ENCODE results near the gene P2RX2. TPM values are rescaled to one million over a fixed set of nuclear protein-coding genes. Genes with fewer than 3 reads are reported as not detected.
A peak's percentile ranks its signal among the peaks of the same experiment; 100 is the strongest.
"Not testable (repeated sequence)": the region's sequence is repeated elsewhere in the genome, so short reads cannot be mapped to it uniquely, and the experiment has no call there.

P2RX2 gene
- total RNA-seq, 1 experiment from 2014 or later, result not detected

DNA sequence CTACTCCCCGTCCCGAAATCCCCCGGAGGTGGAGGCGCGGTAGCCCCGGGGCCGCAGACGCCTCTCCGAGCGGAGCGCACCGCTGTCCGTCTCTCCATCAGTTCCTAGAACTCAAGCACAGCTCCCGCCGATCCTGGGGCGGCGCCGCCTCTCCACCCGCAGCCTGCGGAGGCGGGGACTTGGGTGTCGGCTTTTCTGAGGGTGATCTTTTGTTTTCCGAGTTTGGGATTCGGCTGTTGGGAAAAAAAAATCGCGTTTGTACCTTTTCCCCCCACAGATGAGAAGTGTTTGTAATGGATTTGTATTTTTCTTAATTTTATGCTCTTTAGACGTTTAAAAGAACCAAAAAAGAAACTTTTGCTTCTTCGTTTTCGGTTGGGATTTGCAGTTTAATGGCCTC lies 34.8 kb upstream of the P2RX2 start:
- no peak for DNase-seq (ENCODE audit: low read depth)

DNA sequence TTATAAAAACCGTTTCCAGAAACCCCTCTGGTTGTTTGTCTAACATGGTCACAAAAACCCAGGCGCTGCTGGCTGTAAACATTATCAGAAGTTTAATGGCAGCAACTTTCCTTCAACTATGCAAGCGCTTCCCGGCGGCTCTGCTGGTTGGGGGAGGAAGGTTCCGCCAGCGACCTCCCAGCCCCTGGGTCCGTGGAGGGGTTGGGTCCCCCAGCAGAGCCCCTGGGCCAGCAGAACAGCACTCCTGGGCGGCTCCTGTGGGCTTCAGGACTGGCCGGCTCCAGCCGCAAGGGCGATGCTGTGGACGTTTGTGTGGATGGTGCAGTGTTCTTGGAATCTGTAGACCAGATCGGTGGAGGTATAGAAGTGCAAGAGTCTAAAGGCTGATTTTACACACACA lies 34.1 kb upstream of the P2RX2 start:
- DNase-seq (ENCODE audit: low read depth), result no peak

DNA sequence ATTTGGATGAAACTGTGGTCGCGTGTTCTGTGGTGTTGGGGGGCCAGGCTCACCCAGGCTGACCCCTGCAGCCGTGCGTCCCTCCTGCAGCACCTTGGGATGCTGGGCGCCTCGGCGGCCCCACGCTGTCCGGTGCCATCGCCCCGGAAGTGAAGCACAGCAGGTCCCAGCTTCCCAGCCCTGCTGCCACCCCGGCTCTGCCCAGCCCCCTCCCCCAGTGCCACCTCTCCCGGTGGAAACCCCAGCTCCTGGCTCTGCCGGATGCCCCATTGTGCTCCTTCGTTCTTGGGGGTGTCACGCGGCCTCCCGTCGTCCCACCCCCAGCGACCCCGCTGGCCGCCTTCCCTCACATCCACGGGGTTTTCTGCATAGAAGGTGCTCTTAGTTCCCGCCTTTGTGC lies 33.4 kb upstream of the P2RX2 start:
- no peak for DNase-seq (ENCODE audit: low read depth)

DNA sequence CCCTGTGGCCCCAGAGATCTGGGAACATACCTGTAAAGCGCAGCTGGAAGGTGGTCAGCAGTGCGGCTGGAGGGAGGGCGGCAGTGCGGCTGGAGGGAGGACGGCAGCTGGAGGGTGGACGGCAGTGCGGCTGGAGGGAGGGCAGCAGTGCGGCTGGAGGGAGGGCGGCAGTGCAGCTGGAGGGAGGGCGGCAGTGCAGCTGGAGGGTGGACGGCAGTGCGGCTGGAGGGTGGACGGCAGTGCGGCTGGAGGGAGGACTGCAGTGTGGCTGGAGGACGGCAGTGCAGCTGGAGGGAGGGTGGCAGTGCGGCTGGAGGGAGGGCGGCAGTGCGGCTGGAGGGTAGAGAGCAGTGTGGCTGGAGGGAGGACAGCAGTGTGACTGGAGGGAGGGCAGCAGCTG lies 31.6 kb upstream of the P2RX2 start:
- no peak for DNase-seq (ENCODE audit: low read depth)

DNA sequence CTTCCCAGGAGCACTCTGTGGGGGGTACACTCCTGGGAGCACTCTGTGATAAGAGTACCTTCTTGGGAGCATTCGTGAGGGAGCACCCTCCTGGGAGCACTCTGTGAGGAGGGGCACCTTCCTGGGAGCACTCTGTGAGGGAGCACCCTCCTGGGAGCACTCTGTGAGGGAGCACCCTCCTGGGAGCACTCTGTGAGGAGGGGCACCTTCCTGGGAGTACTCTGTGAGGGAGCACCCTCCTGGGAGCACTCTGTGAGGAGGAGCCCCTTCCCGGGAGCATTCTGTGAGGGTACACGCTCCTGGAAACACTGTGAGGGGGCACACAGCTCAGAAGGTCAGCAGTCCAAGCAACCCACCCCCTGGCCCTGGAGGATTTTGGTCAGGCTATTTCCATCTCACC lies 30.8 kb upstream of the P2RX2 start:
- DNase-seq (ENCODE audit: low read depth), result no peak

DNA sequence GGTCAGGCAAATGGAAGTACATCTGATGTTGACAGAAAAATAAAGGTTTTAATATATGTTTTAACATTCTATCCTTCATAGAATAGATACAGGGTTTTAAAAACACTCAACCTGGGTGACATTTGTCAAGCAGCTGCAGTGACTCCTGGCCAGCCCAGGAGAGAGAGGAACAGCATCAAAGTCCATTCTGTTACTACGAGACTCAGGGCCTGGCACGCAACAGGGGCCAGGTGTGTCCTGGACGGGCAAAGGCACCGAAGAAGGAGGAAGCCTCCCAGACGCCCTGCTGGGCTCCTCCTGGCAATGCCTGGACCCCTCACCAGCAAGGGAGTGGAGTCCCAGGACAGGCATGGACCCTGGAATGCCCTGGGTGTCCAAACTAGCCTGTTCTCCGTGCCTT lies 30.3 kb upstream of the P2RX2 start:
- no peak for DNase-seq (ENCODE audit: low read depth)

DNA sequence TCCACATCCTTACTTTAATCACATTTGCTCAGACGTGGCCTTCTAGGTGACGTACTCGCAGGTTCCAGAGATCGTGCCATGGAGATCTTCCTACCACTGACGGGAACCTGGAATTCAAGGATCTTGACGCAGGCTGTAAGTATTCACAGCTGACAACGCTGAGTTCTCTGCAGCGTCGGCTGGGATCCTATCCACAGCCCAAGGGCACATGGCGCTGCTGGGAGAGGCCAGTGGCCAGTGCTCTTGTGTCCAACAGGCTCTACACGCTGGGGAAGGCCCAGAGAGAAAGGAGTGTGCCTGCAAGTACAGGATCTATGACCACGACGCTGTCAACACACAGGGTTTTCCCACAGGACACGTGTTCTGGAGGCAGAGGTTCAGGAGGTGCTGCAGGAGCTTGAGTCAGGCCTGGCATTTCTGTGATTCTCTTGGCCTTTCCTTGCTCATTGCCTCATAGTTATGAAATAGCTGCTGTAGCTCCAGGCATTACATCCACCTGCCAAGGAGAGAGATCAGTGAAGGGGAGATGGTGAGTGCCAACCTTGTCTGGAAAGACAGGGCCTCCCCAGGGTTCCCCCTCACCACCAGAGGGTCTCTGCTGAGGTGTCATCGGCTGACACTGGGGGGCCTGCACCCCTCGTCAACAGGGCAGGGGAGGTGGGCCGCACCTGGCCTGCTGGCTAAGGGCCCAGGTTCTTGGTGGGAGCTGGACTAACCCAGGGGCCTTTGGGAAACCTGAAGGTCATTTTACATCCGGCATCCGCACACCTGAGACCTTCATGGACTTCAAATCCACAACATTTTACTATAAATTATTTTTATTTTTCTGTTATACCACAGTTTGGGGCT lies 29.5 kb upstream of the P2RX2 start:
- DNase-seq (ENCODE audit: low read depth), result no peak

DNA sequence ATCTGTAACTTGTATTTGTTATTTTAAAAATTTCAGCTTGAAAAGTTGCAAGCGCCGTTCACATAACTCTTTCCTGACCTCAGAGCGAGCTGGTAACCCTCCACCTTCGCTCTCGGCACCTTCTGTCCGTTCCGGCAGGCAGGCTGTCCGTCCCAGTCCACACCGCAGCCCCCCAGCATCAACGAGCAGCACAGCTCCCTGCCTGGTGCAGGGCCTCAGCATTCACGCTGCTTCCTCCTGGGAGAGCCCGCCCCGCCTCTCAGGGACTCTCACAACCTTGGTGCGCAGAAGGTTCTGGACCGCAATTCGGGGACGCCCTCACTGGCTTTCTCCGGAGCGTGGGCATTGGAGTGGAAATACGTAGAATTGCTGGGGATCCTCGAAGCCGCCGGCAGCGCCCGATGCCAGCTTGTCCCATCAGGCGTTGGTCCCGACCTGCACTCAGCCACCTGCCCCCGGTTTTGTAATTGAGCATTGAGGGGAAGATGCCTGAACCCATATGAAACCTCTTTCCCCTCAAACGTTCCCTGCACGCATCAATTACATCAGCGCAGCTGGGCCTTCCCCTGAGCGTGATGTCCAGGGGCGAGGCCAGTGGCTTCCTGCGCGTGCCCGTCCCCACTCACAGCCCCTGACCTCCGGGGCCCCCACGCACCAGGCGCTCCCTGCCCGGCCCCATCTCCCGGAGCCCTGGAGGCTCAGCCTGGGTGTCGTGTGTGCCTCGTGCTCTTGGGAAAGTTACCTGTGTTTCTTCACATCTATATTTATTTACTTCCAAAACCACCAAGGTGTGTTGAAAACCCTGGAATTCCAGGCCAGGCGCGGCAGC lies 27.3 kb upstream of the P2RX2 start:
- DNase-seq (ENCODE audit: low read depth), result no peak

DNA sequence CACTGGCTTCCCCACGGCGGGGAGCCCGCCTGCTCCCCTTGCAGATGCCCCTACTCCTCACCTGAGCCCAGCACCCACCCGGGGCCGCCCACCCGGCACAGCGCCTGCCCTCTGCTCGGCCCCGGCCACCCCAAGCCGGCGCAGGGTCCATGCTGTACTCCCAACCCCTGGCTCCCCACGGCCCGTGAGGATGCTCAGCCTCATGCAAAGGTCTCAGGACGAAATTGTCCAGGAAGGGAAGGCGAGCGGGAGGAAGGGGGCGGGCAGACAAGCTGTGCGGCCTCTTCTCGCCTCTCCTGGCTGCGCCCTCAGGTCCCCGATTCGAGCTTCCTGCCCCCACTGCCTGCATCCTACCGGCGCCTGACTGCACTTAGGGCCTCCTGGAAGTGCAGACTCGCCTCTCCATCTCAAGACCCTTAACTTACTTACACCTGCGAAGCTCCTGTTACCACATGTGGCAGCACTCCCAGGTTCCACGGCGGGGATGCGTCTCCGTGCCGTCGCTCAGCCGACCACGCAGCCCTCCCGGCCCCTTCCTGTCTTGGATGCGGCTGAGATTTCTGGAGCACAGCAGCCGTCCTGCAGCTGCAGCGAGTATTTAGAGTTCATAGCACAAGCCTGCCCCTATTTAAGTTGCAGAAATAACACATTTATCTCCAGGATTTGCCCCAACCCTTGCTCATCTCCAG lies 26.1 kb upstream of the P2RX2 start:
- DNase-seq (ENCODE audit: low read depth), result no peak

DNA sequence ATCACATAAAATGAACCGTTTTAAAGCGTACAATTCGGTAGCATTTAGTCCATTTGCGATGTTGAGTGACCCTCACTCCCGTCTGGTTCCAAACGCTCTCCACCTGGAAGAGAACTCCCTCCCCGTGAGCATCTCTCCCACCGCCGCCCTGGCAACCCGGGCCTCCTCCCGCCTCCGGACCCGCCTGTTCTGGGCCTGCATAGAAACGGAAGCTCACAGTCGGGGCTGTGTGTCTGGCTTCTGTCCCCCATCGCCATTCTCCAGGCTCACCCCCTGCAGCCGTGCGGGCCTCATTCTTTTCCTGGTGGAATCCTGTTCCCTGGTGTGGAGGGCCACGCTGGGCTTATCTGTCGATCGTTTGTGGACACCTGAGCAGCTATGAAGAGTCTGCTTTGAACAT lies 25.5 kb upstream of the P2RX2 start:
- DNase-seq (ENCODE audit: low read depth), result no peak

DNA sequence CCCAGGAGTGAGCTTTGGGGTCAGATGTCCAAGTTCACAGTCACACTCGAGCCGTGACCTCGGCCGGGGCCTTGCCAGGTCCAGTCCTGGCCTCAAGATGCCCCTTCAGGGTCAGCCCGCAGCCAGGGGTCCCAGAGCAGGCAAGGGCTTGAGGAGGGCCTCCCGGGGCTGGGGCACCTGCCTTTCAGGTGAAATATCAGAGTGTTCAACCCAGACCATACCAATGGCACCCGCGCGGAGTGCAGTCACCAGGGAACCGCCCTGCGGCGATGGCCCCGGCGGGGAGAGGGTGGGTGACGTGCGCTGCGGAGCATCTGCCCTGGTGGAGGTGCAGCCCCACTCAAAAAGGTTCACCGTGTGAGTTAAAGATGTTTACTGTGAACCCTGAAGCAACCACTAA lies 25.1 kb upstream of the P2RX2 start:
- DNase-seq (ENCODE audit: low read depth), result no peak

DNA sequence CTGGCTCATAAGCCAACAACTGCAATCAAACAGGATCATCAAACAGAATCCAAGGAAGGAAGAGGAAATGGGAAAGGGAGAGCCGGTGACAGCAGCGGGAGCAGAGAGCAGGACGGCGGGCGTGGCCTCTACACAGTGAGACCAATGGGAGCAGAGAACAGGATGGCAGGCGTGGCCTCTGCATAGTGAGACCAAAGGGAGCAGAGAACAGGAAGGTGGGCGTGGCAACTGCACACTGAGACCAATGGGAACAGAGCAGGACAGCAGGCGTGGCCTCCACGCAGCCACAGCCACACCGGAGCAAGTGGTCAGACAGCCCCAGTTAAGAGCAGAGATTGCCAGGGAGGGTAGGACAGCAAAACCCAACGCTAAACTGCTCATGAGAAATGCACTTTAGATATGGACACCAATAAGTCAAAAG lies 24.6 kb upstream of the P2RX2 start:
- peak; percentile 73 for DNase-seq (ENCODE audit: low read depth)

DNA sequence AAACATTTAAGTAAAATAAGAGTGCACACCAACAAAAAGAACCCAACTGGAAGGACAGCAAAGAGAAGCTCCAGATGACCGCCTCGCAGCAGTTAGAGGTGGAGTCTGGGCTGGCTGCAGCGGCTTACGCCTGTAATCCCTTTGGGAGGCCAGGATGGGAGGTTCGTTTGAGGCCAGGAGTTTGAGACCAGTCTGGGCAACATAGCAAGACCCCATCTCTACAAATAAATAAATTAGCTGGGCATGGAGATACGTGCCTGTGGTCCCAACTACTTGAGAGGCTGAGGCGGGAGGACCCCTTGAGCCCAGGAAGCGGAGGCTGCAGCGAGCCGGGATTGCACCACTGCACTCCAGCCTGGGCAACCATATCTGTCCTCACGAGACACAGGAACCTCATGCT lies 23.4 kb upstream of the P2RX2 start:
- no peak for DNase-seq (ENCODE audit: low read depth)

DNA sequence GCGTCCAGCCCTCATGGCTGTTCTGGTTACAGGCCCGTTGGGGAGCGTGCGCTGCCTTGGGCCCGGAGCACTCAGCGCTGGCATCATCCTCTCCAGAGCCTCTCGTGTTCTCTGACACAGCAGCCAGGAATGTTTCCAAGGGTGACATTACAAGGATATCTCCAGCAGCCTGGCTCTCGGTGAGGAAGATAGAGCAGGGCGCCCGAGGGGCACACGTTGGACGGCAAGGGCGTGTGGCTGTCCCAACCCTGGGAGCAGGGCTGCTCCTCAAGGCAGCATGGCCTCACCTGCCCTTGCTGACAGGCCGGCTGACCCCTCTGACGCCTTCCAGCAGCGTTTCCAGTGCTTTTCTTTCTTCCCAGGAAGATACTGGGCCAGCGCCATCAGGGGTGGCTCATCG lies 22.6 kb upstream of the P2RX2 start:
- DNase-seq (ENCODE audit: low read depth), result peak; percentile 75

DNA sequence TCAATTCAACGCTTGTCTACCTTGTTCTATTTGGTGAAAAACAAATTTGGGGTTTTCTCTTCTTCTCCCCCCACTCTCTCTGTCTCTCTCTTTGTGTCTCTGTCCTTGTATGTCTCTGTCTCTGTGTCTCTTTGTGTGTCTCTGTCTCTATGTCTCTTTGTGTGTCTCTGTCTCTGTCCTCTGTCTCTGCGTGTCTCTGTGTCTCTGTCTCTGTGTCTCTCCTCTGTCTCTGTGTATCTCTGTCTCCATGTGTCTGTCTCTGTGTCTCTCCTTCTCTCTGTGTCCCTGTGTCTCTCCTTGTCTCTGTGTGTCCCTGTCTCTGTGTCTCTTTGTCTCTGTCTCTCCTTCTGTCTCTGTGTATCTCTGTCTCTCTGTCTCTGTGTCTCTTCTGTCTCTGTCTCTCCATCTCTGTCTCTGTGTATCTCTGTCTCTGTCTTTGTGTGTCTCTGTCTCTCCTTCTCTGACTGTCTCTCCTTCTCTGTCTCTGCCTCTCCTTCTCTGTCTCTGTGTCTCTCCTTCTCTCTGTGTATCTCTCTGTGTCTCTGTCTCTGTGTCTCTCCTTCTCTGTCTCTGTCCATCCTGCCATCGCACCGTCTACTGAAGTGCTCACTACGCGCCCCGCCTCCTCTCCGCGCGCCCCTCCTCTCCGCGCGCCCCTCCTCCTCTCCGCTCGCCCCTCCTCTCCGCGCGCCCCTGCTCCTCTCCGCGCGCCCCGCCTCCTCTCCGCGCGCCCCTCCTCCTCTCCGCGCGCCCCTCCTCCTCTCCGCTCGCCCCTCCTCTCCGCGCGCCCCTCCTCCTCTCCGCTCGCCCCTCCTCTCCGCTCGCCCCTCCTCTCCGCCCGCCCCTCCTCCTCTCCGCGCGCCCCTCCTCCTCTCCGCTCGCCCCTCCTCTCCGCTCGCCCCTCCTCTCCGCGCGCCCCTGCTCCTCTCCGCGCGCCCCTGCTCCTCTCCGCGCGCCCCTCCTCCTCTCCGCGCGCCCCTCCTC lies 21.0 kb upstream of the P2RX2 start:
- DNase-seq (ENCODE audit: low read depth), result peak; percentile 64

DNA sequence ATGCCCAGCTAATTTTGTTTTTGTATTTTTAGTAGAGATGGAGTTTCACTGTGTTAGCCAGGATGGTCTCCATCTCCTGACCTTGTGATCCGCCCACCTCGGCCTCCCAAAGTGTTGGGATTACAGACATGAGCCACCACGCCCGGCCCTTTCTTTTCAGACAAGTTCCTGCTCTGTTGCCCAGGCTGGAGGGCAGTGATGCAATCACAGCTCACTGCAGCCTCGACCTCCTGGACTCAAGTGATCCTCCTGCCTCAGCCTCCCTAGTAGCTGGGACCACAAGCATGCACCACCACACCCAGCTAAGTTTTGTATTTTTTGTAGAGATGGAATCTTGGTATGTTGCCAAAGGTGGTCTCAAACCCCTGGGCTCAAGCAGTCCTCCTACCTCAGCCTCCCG lies 19.1 kb upstream of the P2RX2 start:
- DNase-seq (ENCODE audit: low read depth), result not testable (repeated sequence)

DNA sequence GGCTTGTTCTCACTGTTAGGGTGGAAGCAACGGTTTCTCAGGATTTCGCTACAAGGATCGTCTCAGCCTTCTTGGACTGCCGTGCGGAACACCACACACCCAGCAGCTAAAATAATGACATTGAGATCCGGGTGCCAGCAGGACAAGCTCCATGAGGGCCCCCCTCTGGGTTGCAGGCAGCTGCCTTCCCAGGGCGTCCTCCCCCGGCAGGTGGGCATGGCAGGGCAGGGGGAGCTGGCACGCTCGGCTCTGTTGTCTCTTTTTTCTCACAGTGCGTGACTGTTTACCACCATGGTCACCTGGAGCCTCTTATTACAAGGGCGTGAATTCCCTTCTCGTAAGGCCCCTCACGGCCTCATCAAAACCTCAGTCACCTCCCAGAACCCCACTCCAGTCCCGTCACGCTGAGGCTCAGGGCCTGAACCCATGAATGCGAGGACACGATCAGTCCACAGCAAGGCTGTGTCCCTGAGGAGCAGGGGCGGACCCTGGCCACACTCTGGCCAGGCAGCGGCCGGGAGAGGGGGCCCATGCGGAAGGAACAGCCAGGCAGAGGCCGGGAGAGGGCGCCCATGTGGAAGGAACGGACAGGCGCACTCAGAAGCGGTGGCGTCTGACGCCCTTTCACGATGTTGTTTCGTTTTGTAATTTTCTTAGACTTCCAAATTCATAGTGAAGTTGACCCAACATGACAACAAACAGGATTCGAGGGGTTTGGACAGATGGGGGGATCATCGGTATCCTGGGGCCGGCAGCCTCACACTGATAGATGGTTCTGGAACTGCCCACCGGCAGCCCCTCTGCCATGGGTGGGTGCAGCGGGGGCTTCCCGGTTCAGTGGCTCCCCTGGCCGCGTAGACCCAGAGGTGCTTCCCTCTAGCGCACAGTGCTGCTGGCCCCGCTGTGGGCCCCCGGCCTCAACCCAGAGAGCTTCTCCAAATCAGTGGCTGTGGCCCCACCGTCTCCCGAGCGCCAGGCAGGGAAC lies 18.2 kb upstream of the P2RX2 start:
- DNase-seq (ENCODE audit: low read depth), result peak; percentile 73

DNA sequence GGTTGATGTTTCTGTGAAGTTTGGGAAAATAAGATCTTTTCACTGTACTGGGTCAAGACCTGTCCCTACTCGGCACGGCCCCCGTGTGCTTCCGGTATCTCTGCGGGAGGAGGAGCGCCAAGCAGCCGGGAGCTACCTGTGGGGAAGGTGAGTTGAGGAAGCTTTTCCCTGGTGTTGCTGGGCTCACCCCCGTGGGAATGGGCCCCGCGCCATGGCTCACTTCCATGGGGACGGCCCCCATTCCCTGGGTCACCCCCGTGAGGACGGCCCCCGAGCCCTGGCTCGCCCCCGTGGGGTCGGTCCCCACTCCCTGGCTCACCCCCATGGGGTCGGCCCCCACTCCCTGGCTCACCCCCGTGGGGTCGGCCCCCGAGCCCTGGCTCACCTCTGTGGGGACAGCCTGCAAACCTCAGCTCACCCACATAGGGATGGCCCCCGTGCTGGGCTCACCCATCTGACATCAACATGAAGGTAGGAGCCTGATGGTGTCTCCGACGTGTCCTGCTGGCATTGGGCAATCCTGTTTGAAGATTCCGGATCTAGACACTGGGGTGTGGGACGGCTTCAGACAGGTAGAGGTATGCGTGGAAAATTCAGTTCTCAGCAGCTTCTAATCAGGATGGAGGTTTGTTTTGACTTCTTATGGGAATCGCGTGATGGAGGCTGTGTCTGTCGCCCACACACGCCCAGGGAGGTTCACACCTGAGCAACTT lies 17.2 kb upstream of the P2RX2 start:
- no peak for DNase-seq (ENCODE audit: low read depth)

DNA sequence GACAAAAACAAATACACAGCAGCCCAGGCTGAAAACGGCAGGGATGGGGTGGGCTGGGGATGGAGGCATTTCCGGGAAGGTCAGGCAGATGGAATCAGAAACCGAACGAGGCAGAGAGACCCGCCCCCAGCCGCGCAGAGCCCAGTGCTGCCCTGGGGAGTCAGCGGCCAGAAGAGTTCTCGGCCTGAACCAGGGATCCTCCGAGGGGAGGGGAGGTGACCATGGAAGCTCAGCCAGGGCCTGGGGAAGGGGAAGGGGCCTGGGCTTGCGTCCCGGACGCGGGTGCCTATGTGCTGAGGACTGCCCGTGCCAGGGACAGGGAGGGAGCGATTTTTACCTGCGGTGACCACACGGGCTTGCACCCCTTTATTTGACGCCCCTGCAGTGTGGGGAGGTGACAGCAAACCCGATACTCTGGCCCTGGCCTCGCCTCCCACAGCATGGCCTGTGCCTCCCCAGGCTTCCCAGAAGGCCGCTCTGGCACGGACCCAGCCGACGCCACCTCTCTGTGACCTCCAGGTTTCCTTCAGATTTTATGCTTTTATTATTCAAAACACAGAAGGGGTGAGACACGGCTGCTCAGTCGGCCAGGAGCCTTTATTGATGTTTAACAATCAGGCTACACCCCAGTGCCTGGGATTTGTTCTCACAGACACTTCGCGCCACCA lies 15.9 kb upstream of the P2RX2 start:
- DNase-seq (ENCODE audit: low read depth), result no peak
